Esophagus muscularis mucosa (tissue), 4 donors: Measurements from ENCODE around the gene GTF3C4. TPM values are rescaled to one million over a fixed set of nuclear protein-coding genes. Genes with fewer than 3 reads are reported as not detected.
A peak's percentile ranks its signal among the peaks of the same experiment; 100 is the strongest.

Experiments used
- DNase-seq: peaks from one replicate; pipeline ENCODE4 v3.0.0-alpha.2; 2017; ENCODE audit errors: extremely low spot score
- H3K27ac ChIP-seq, 4 donors: fragments of 200-600 bp; sonication (generic); replicated peaks in 1 of 4; 1 replicate in 3 of 4; 2 replicates in 1 of 4; pipeline ENCODE4 v1.5.1; 2016 to 2019; ENCODE audit warnings: mild to moderate bottlenecking in 1 of 4
- H3K27me3 ChIP-seq, 4 donors: fragments of 200-600 bp; sonication (generic); one replicate each; pipeline versions ENCODE4 v1.5.1 to v1.6.0; 2016 to 2019
- H3K36me3 ChIP-seq, 4 donors: fragments of 200-600 bp; sonication (generic); one replicate each; pipeline ENCODE4 v1.5.1; 2016 to 2019
- H3K4me1 ChIP-seq, 4 donors: fragments of 200-600 bp; sonication (generic); one replicate each; pipeline ENCODE4 v1.5.1; 2016 to 2019
- H3K4me3 ChIP-seq, 4 donors: fragments of 200-600 bp; sonication (generic); 1 replicate in 2 of 4; 2 replicates in 2 of 4; pipeline ENCODE4 v1.5.1; 2016 to 2019; ENCODE audit warnings: mild to moderate bottlenecking in 4 of 4, moderate library complexity in 1 of 4
- H3K9me3 ChIP-seq, 4 donors: fragments of 200-600 bp; sonication (generic); 1 replicate in 3 of 4; 2 replicates in 1 of 4; pipeline ENCODE4 v1.5.1; 2016 to 2019
- CTCF ChIP-seq, 3 experiments: fragments of 200-600 bp in 2 of 3; fragments of 450-650 bp in 1 of 3; sonication (generic) in 2 of 3; IDR thresholded peaks; one replicate each; pipeline ENCODE4 v1.5.1; 2017 to 2019; ENCODE audit warnings: antibody characterized with exemption in 3 of 3, mild to moderate bottlenecking in 2 of 3, moderate library complexity in 1 of 3
- EP300 ChIP-seq: sonication (generic); formaldehyde crosslinking; IDR thresholded peaks from one replicate; pipeline ENCODE4 v1.6.1; 2017; ENCODE audit warnings: antibody characterized with exemption
- POLR2A ChIP-seq: fragments of 450-650 bp; IDR thresholded peaks from one replicate; pipeline ENCODE4 v1.6.1; 2017; ENCODE audit warnings: antibody characterized with exemption, moderate library complexity, mild to moderate bottlenecking, low read depth
- POLR2AphosphoS5 ChIP-seq, 2 donors: sonication (generic); formaldehyde crosslinking; IDR thresholded peaks; one replicate each; pipeline ENCODE4 v1.6.1; 2017; ENCODE audit warnings: antibody characterized with exemption in 2 of 2
- WGBS: methylation state at CpG from one replicate; pipeline ENCODE4 v1.1.5; 2018; 5-methylcytosine and 5-hydroxymethylcytosine counted together
- intact Hi-C: fragments of 100-400 bp; cut with DNase I; formaldehyde crosslinking; loops from one replicate; pipeline ENCODE4 v1.15.1; 2023
- total RNA-seq, 4 donors: library from RNA; depleted of rRNA; stranded (reverse); fragments of >200 nt; gene quantifications; one replicate each; pipeline versions ENCODE4 v1.1.0 to v1.2.1, GENCODE V29; 2016

Gene GTF3C4
- total RNA-seq, 4 donors from 2014 or later, result 10.4 to 15.3 (median 12.3) TPM

- WGBS, result under 1% methylated on average over 52 of the region's 77 CpGs
- intact Hi-C loops, result loop anchor here (2.0 to 10.0 kb wide), 3 partner anchors 95 to 207 kb away; partner anchors contain the start of genes AK8 and SPACA9
- peak within 1 kb of the TSS; percentile 87 to 98 (median 96) for H3K4me3 ChIP-seq
- DNase-seq, result peak; percentile 95
- H3K4me1 ChIP-seq, result peaks cover 22 to 64% (median 44%) of the 10 kb centered on the region in 4 donors
- TF ChIP-seq CTCF (IDR thresholded peaks at IDR 0.05) (no peak), POLR2A (peak; percentile 5), POLR2AphosphoS5 (IDR thresholded peaks at IDR 0.05) (peak; percentile 53 to 82), EP300 (no peak)
- H3K27ac ChIP-seq, result peak within 1 kb of the TSS; percentile 91 to 99 (median 94)
- H3K27me3 ChIP-seq, result no peaks in the 10 kb centered on the region
- H3K36me3 ChIP-seq, result peaks cover 0 to 3% (median 0%) of the 10 kb centered on the region in 4 donors
- H3K9me3 ChIP-seq, result no peaks in the 10 kb centered on the region
Measured at GRCh38 chr9:132669698-132670456, 387 bp upstream of the GTF3C4 start, which contains the start of gene DDX31. TSS of gene DDX31 (minus strand) at chr9:132669983. CDS start at chr9:132669934, 49 bp downstream.

GRCh38 chr9:132671620-132672412 is 1.6 kb downstream of the GTF3C4 start:
- Histone ChIP-seq H3K9me3 (no peaks in the 10 kb centered on the region), H3K36me3 (no peaks in the 10 kb centered on the region), H3K4me3 (peak overlapping the region; percentile 87 to 98 (median 96)), H3K27ac (peak overlapping the region in 1 of 4 donors; percentile 94), H3K4me1 (peaks cover 26 to 65% (median 46%) of the 10 kb centered on the region in 4 donors), H3K27me3 (no peaks in the 10 kb centered on the region)
- TF ChIP-seq EP300 (no peak), POLR2A (no peak), POLR2AphosphoS5 (IDR thresholded peaks at IDR 0.05) (no peak), CTCF (IDR thresholded peaks at IDR 0.05) (no peak)
- 90% methylated on average over 6 of the region's 6 CpGs for WGBS
- DNase-seq, result no peak
- intact Hi-C loops, result loop anchor here (2.0 to 10.0 kb wide), 3 partner anchors 93 to 205 kb away; partner anchors contain the start of genes AK8 and SPACA9

GRCh38 chr9:132672413-132672690 is 2.1 kb downstream of the GTF3C4 start:
- 27% methylated on average over 5 of the region's 5 CpGs for WGBS
- no peaks in the 10 kb centered on the region for H3K27me3 ChIP-seq
- H3K4me3 ChIP-seq, result peak overlapping the region in 1 of 4 donors; percentile 95
- intact Hi-C loops, result loop anchor here (5.0 to 10.0 kb wide), 2 partner anchors 92 to 205 kb away; partner anchors contain the start of genes AK8 and SPACA9
- H3K36me3 ChIP-seq, result no peaks in the 10 kb centered on the region
- H3K4me1 ChIP-seq, result peaks cover 26 to 64% (median 46%) of the 10 kb centered on the region in 4 donors
- DNase-seq, result no peak
- H3K27ac ChIP-seq, result no peak overlapping the region
- TF ChIP-seq POLR2AphosphoS5 (IDR thresholded peaks at IDR 0.05) (no peak), CTCF (IDR thresholded peaks at IDR 0.05) (no peak), EP300 (no peak), POLR2A (no peak)
- no peaks in the 10 kb centered on the region for H3K9me3 ChIP-seq

GRCh38 chr9:132673355-132673754 is 3.1 kb downstream of the GTF3C4 start:
- H3K9me3 ChIP-seq, result no peaks in the 10 kb centered on the region
- H3K4me1 ChIP-seq, result peaks cover 26 to 54% (median 43%) of the 10 kb centered on the region in 4 donors
- no peak for TF ChIP-seq CTCF (IDR thresholded peaks at IDR 0.05)
- no peak for TF ChIP-seq EP300
- no peak for TF ChIP-seq POLR2AphosphoS5 (IDR thresholded peaks at IDR 0.05)
- no peak for TF ChIP-seq POLR2A
- DNase-seq, result no peak
- no peak overlapping the region for H3K27ac ChIP-seq
- H3K4me3 ChIP-seq, result no peak overlapping the region
- 48% methylated on average over 6 of the region's 6 CpGs for whole genome bisulfite sequencing
- peaks cover 5 to 6% (median 6%) of the 10 kb centered on the region in 4 donors for H3K36me3 ChIP-seq
- H3K27me3 ChIP-seq, result no peaks in the 10 kb centered on the region
- intact Hi-C loops, result loop anchor here (5.0 to 10.0 kb wide), 2 partner anchors 91 to 204 kb away; partner anchors contain the start of genes AK8 and SPACA9
